Activated CD4-positive, alpha-beta T cell treated with anti-CD3 and anti-CD28 coated beads, Interleukin-2, Interleukin-6, amounts not matched to agents 100 ng/mL and 50 ng/mL, durations not matched to agents 16 hours and 8 hours (primary cell): ENCODE measurements around the gene REXO1.

Source experiments
- DNase-seq: peaks from one replicate; pipeline ENCODE4 v3.0.0-alpha.2; 2020

REXO1 gene

DNA sequence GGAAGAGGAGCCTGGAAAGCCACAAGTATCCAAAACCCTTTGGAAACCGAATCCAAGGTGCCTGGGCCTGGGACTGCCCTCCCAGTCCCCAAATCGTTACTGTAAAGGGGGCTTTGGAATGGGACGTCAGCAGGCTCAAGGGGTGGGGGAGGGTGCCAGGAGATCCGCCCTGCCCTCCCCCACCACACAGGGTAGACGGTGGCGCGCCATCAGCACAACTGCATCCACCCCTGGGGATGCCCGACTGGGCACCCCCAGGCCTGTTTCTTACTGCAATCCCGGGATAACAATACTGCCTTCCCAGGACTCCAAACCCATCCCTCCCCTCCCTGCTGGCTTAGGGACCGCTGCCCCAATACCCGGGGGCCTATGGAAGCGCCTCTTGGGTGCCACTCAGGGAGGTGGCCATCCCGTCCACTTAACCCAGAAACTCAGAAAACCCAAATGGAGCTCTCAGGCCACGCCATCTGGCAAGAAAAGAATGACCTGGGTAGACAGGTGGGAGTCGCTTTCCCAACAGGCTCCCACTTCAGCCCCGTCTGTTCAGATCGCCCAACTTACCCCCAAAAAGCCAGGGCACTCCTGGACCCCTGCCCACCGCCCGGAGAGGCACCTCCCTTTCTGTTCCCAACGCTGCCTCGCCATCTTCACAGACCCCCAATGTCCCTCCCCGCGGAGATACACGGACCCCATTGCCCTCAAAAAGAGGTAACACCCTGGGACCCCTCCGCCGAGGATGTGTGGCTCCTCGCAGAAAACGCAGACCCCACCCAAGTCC is 12.7 kb upstream of the REXO1 start:
- no peak for DNase-seq

DNA sequence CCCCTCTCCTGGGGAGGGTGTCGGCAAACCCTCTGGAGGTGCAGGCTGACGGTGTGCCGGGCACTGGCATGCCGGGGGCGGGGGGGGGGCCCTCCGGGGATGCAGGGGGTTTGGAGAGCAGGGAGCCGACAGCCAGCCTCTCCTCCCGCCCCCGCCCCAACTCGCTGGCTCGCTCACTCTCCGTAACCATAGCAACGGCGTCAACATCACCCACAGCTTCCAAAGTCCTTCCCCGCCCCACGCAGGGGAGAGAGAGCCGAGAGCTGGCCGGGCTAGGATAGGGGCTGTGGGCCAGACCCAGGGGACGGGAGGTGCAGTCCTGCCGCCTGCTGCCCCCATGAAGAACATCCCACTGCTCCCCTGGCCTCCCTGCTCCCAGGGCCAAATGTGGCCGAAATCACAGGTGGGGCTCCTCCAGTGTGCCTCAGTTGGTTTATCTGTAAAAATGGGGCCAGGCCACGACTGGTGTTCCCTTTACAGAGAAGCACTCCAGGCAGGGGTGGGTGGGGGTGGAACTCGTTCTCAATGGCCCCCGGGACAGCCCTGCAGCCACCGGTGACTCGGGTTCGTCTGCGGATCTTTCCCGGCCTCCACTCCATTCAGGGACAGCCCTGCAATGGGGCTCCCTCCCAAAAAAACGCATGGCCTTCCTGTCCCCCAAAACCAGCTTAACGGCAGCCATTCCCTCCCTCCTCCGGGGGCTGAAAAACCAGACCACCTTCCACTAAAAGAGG is 11.9 kb upstream of the REXO1 start:
- DNase-seq: peak; percentile 60

DNA sequence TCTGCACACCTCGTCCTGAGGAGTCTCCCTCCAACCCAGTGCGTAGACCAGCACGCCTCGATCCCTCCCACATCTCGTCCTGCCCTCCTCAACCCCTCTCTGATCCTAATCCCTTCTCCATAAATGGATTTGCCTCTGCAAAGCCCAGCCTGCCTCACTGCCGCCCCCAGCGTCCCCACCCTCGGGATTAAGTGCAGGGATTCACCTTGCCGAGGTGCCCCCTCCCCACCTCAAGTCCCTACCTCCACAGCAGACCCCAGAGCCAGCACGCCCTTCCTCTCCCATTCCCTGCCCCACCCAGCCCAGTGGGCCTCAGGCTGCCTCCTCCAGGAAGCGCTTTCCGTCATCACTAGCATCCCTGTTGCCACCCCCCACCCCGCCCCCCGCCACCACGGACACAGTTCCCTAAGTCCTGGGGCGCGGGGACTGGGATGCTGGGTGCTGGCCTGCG is 11.1 kb upstream of the REXO1 start:
- DNase-seq: no peak

DNA sequence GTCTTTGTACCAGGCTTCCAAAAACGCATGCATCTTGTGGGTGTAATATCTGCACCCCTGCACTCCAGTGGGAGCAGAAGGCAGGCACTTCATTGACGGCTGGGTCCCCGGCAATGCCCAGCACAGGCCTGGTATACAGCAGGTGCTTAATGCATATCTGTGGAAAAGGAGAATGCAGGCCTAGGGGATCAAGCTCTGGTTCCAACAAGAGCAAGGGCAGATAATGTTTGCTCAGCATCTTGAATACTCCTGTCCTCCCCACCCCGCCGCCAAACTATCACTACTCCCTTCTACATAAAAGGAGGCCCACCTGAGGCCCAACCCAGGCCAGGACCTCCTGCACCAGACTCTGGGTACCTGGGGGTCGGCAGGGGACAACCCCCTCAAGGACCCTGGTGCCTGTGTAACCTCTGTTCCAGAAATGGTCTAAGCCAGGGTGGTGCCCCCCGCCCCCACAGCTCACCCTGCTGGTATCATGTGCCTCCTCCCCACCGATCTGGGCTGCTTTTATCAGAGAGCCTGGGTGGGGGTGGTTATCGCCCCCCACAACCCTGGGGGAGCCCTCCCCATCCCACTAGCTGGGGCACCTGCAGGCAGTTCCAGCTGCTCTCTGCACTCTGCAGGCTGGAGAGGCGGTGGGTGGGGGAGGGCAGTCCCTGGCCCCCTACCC is 10.3 kb upstream of the REXO1 start:
- no peak for DNase-seq

DNA sequence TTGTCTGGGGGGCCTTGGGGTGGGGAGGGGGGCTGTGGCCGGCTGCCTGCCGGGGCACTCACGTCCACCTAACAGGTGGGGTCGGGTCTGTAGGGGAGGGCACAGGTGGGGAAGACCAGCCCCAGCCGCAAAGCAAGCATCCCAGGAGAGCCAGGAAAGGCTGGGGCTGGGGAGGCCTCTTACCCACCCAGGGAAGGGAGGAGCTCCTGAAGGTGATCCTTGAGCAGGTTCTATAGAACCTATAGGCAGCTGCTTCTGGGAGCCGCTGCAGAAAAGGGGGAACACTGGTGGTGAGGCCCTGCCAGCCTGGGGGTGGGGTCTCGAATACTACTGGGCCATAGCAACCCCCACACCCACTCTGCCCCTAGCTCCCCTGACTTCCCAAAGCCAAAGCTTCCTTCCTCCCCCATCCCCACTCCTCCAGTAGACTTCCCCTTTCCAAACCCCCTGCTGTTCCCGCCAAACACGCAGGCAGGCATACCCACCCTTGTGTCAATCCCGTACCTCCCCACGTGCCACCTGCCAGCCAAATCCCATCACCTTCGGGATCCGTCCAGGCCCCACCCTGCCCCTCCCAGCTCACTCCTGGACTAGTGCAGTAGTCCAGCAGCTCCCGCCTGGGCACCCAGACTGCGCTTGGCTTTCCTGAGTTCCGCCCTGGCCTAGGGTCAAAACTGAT is 9.5 kb upstream of the REXO1 start:
- DNase-seq: no peak

DNA sequence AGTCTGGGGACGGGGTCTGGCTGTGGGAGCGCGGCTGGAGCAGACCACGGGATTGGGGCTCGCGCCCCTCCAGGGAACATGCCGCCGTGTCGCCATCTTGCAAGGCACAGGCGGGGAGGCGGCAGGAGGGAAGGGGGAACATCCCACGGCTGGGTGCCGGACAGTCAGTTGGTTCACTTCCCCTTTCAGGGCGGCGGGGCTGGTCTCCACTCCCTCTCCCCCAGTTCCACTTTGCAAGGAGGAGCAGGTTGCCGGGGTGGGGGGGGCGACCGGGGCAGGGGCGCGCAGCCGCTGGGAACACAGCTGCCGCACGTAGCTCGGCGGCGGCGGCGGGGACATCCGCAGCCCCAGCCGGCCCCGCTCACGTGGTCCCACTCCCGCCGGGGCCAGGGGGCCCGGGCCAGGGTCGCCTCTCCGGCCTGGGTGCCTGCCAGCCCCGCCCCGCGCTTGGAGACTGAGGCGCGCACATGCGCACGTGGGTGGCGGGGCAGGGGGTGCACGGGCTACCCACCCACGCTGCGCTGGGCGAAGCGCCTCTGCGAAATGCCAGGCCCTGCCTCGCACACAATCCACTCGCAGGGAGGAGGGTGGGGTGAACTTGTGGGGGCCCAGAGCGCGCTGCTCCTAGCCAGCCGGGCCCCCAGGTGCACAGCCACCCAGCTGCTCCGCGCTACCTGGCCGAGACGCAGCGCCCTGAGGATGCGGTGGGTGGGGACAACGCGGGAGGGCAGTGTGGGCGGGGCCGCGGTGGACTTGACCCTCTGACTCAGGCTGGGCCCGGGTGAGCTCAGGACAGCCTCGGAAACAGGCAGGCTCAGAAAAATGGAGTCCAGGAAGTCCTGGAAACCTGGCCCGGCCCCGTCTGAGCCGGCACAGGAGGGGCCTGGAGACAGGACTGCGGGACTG is 8.7 kb upstream of the REXO1 start:
- DNase-seq: peak; percentile 68

DNA sequence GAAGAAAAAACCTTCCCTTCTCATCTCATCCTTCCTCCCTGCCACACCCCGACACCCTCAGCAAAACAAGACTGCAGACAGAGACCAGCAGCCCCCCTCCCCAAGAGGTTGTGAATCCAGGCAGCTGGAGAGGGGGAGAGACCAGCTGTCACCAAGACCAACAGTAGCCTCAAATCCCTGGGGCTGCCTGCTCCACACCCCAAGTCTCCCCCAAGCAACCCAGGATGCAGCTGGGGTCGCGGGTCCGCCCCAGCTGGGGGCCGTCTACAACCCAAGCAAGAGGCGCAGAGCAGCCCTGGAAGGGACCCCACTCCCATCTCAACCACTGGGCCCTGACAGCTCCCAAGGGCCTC is 8.0 kb upstream of the REXO1 start:
- DNase-seq: no peak

DNA sequence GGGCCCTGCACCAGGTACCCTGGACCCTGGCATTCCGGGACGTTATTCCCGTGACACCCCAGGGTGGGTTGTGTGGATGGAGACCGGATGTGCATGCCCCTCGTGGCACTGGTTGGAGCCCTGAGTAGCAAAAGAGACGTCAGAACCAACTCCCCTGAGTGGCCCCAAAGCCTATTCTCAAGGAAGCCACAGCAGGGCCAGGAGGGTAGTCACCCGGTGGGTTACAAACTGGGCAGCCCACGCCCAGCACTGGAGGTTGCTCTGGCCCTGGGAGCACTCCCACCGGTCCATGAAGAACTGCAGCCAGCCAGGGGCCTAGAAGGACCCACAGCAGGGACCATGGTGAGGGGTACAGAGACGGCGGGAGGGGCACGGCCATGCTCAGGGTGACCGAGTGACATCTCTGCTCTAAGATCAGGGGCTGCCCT is 7.6 kb upstream of the REXO1 start:
- peak; percentile 64 for DNase-seq

DNA sequence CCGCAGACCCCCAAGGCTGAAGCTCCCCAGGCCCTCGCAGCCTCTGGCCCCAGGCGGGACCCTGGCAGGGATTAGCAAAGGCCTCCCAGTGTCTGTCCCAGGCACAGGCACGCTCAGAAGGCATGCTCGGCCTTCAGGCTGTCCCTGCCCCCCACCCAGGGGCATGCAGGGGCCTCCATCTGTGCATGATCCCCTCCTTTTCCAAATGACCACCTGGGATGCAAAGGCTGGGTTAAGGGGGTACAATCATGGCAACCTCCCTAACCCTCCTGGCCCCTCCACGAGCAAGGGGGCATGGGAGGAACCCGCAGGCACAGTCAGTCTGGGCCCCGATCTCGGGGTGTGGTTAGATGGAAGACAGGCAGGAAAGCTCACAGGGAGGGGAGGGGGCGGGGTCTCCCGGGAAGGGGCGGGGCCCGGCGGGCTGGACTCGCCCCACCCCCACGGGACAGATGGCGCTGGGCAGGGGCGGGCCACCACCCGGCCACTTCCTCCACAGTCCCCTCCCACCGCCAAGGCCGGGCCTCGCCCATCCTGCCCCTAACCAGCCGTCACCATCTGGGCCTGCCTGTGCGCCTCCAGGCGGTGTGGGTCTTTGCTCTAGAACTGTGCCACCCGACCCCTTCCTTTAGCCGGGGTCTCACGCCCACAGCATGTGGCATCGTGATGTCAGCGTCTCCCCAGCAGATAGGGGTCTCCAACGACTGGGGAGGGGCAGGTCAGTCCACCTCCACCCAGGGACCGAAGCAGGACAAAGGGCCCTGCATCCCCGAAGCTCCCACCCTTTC is 7.0 kb upstream of the REXO1 start:
- peak; percentile 96 for DNase-seq

DNA sequence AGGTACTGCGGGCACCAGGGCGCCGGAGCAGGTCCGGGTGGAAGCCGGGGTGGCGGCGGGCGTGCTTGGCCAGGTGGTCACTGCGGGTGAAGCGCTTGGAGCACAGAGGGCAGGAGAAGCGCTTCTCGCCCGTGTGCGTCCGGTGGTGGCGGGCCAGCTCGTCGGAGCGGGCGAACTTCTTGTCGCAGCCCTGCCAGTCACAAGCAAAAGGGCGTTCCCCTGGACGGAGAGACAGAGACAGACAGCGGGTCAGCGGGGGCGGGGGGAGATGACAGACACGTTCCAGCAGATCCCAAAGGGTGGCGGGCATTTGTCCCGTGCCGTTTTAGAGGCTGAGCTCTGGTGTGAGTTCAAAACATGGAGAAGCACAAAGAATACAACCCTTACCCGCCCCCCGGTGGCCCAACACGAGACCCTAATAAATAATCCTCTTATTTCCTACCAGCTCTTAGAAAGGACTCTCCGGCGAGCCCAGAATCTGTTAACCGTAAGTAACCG is 6.3 kb upstream of the REXO1 start:
- DNase-seq: no peak

DNA sequence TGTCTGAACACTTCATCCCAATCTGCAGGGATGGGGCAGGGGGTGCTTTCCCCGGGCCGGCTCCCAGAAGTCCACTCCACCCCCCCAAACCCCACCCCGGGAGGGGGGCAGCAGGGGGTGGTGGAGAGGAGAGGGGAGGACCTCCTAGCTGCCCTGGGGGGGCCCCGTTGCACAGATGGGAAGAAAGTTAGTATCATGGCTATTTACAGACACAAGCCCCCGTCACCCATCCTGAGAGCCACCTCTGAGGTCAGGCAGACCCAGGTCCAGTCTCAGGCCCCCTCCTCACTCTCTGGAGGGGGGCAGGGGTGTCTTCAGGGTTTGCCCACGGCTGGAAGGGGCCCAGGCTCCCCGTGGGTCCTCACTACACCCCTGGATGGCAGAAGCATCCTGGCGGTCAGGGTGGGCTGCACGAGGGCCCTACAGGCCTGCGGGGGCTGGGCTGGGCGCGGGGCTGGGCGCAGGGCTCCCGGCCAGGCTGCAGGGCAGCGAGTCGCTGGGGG is 5.8 kb upstream of the REXO1 start:
- no peak for DNase-seq

DNA sequence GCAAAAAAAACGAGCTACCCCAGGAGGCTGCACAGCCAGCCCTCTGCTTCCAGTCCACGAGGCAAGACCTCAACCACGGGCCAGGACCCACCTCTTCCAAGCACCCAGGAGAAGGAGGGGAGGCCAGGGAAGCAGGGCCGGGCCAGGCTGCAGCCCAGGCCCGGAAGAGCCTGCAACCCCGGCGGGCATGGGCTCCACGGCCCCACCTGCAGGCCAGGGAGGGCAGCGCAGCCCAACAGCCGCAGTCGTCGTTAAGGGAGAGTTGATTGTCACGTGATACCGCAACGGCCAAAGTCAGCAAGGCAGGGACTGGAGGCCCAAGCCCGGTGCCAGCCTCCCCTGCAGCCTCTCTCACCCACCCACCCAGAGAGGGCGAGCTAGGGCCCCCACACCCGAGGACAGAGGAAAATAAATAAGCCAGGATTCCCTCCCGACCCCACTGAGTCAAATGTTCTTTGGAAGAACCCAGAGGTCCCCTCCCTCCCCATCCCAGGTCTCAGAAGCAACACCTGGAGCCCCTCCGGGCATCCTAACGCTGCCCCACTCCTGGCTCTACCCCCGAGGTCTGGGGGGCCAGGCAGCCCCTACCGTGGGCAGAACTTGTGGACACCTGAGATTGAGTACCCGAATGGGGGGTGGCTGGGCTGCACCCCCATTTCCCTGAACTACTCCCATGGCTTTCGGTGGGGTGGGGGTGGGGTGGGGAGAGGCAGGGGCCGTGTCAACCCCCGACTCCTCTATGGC is 5.2 kb upstream of the REXO1 start:
- DNase-seq: peak; percentile 93

DNA sequence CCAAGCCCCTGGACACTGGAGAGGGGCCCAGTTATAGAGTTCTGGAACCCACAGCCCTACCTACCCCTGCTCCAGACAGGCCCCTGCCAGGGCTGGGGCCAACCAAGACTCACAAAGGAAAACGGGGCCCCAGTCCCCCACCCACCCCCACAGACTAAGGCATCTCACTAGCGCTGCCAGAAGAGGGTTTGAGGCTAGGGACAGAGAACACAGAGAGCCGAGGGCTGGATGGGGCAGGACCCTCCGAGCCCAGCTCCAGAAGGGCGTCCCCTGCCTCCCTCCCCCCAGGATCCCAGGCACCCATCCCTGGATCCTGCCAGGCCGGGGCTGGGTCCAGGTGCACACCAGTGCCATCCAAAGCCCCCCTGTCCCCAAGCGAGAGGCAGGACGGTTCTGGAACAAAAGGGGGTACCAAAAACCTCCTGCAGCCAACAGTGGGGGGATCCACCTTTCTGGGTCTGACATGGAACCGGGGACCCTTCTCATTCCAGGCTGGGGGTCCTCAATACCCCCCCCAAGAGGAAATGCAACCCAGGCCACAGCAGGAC is 4.4 kb upstream of the REXO1 start:
- DNase-seq: no peak

DNA sequence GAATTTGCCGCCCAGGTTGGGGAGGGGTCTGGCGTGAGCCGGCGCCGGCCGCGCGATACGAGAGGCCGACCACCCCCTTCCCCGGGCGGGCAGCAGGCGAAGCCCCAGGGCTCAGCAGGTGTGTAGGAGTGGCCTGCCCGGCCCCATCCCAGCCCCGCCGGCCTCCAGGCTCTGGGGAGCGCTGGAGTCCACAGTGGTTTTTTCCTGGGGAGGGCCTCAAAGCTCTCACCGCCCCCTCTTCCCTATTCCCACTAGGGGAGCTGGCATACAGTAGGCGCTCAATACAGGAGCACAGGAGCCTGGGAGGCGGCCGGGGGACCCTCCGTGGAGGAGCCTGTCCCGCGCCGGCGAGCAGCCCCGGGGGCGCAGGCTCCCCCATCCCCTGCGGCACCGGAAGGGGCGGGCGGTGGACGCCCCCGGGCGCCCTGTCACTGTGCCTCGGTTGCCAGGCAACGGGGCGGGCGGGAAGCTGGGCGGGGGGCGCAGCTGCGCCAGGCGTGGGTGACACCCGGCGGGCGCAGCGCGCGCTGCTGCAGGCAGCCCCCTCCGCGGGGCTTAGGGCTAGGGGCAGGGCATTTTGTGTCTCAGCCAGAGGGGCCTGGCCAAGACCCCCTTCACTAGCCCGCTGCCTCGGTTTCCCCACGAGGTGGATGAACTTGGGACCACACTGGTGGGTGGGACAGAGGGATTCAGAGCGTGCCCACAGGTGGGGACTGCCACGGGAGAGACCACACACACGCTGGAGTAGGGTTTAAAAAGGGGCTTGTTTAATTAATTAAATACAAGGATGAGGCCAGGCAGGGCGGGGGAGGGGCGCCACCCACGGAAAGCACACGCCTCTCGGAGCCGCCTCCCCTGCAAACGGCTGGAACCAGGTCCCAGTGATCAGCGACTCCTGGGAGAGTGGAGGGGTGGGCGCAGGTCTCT is 3.6 kb upstream of the REXO1 start:
- peak; percentile 27 for DNase-seq

DNA sequence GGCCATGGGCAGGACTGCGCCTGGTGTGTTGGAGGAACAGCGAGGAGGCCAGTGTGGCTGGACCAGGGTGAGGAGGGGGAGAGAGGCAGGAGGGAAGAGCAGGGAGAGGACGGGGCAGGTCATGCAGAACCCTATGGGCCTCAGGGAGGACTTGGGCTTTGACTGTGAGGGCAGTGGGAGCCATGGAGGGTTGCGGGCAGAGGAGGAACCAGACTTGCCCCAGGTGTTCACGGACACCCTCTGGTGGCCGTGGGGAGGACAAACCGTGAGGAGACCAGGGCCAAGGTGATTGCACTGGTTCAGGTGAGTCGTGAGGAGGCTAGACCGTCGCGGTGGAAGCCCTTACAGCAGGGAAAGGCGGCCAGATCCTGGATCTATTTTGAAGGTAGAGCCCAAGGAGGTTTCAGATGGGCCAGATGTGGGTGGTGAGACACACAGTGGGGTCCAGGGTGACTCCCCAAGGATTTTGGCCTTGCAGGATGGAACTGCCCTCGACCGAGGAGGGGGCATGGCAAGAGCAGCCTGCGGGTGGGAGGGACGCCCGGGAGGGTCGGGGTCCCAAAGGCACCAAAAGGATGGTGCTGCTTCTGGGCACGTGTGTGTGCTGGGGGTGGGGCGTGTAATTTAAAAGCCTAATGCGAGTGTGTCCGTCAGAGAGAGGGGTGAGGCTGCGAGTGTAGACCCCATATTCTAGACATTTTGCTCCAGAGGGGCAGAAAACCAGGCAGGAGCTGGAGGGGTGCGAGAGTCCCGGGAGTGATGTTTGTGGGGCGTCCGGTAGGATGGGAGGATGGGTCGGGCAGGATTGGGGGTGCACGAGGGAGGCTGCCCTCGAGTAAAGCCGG is 2.7 kb upstream of the REXO1 start:
- DNase-seq: no peak

DNA sequence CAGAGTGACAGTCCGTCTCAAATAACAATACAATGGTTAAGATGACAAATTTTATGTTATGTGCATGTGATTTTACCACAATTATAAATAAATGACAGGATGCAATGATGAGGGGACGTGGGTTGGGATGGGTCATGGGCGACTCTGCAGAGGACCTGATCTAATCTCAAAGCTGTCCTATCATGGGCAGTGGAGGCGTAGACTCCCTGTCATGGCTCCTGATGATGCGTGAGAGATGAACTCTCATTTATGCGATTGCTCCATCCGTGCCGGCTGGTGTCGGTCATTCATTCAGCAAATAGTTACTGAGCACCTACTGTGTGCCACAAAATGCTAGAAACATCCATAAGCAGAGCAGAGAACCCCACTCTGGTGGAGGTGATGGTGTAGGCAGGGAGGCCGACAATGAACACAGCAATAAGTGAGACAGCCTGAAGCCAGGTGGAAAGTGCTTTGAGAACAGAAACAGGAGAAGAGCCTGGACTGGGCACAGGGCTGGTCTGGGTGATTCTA is 1.7 kb upstream of the REXO1 start:
- DNase-seq: no peak

DNA sequence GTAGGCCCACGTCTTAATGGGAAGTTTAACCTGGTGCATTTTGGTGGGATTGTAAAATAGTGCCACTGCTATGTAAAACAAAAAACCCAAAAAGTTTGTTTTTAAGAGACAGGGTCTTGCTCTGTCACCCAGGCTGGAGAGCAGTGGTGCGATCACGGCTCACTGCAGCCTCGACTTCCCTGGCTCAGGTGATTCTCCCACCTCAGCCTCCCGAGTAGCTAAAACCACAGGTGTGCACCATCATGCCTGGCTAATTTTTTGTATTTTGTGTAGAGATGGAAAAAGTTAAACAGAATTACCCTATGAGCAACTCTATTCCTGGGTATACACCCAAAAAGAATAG is 820 bp upstream of the REXO1 start:
- DNase-seq: no peak
